Glomerular visceral epithelial cell (primary cell): ENCODE data around the gene ELOVL1.

Experiments used
- DNase-seq: peaks from one replicate; pipeline ENCODE4 v3.0.0-alpha.2; 2016; ENCODE audit errors: extremely low spot score

Gene ELOVL1

GRCh38 chr1:43327549-43328292 is 40.1 kb downstream of the ELOVL1 start:
- no peak for DNase-seq

- no peak for DNase-seq
These were observed 42.4 kb downstream of the ELOVL1 start for GRCh38 chr1:43325381-43325780.

- no peak for DNase-seq
These were observed 43.0 kb downstream of the ELOVL1 start for GRCh38 chr1:43324810-43325209.

GRCh38 chr1:43322506-43322905 is 45.3 kb downstream of the ELOVL1 start:
- DNase-seq: no peak

GRCh38 chr1:43321331-43321891 is 46.4 kb downstream of the ELOVL1 start:
- DNase-seq: no peak

GRCh38 chr1:43319766-43320165 is 48.0 kb downstream of the ELOVL1 start:
- DNase-seq: no peak

- DNase-seq: no peak
These were observed 48.5 kb downstream of the ELOVL1 start for GRCh38 chr1:43319288-43319687.

GRCh38 chr1:43318831-43319230 is 49.0 kb downstream of the ELOVL1 start:
- no peak for DNase-seq

GRCh38 chr1:43317817-43318471 is 49.9 kb downstream of the ELOVL1 start:
- no peak for DNase-seq

GRCh38 chr1:43316738-43317520 is 50.9 kb downstream of the ELOVL1 start:
- no peak for DNase-seq

- no peak for DNase-seq
These were observed 51.7 kb downstream of the ELOVL1 start for GRCh38 chr1:43315963-43316737.

- DNase-seq: no peak
These were observed 52.3 kb downstream of the ELOVL1 start for GRCh38 chr1:43315481-43315880.

- no peak for DNase-seq
These were observed 53.6 kb downstream of the ELOVL1 start for GRCh38 chr1:43314233-43314632.

- no peak for DNase-seq
These were observed 54.0 kb downstream of the ELOVL1 start for GRCh38 chr1:43313771-43314170.
